Spleen (tissue), 11 donors: ENCODE results near the gene PBXIP1. TPM values are rescaled to one million over a fixed set of nuclear protein-coding genes. Genes with fewer than 3 reads are reported as not detected.

Experiments
- DNase-seq: peaks from one replicate; pipeline ENCODE4 v3.0.0-alpha.2; 2020
- H3K27ac ChIP-seq, 8 donors: fragments of 200-600 bp; sonication (generic) in 7 of 8; 1 replicate in 4 of 8; 2 replicates in 4 of 8; pipeline versions ENCODE4 v1.5.0 to v1.8.0; 2016 to 2021; ENCODE audit warnings: inconsistent platforms in 4 of 8, mild to moderate bottlenecking in 4 of 8, moderate library complexity in 1 of 8
- H3K27me3 ChIP-seq, 7 donors: fragments of 200-600 bp; sonication (generic) in 6 of 7; replicated peaks in 1 of 7; 1 replicate in 4 of 7; 2 replicates in 3 of 7; pipeline versions ENCODE4 v1.5.0 to v1.8.0; 2016 to 2021; ENCODE audit warnings: inconsistent platforms in 3 of 7, mild to moderate bottlenecking in 1 of 7
- H3K36me3 ChIP-seq, 6 donors: fragments of 200-600 bp; sonication (generic) in 5 of 6; 1 replicate in 4 of 6; 2 replicates in 2 of 6; pipeline versions ENCODE4 v1.5.0 to v1.8.0; 2016 to 2021; ENCODE audit warnings: inconsistent platforms in 2 of 6
- H3K4me1 ChIP-seq, 6 donors: fragments of 200-600 bp; sonication (generic) in 5 of 6; 1 replicate in 3 of 6; 2 replicates in 3 of 6; pipeline versions ENCODE4 v1.5.0 to v1.8.0; 2016 to 2021; ENCODE audit warnings: inconsistent platforms in 3 of 6
- H3K4me3 ChIP-seq, 8 donors: fragments of 200-600 bp; sonication (generic) in 7 of 8; 1 replicate in 4 of 8; 2 replicates in 4 of 8; pipeline versions ENCODE4 v1.5.0 to v1.8.0; 2016 to 2021; ENCODE audit warnings: inconsistent platforms in 4 of 8, mild to moderate bottlenecking in 4 of 8, moderate library complexity in 2 of 8
- H3K9me3 ChIP-seq, 8 donors: fragments of 200-600 bp; sonication (generic) in 7 of 8; 1 replicate in 4 of 8; 2 replicates in 4 of 8; pipeline versions ENCODE4 v1.5.0 to v1.8.0; 2016 to 2021; ENCODE audit warnings: inconsistent platforms in 4 of 8
- POLR2A ChIP-seq, 3 donors: fragments of 450-650 bp; IDR thresholded peaks; one replicate each; pipeline ENCODE4 v1.5.1; 2017; ENCODE audit warnings: antibody characterized with exemption in 3 of 3, mild to moderate bottlenecking in 1 of 3
- POLR2AphosphoS5 ChIP-seq, 3 donors: sonication (generic); formaldehyde crosslinking; IDR thresholded peaks; one replicate each; pipeline ENCODE4 v1.5.1; 2017; ENCODE audit warnings: antibody characterized with exemption in 3 of 3
- WGBS, 5 donors: extraction: QIAGEN DNeasy Blood & Tissue Kit in 3 of 5; methylation state at CpG; one replicate each; pipeline versions ENCODE4 v1.1.5 to v1.1.7; 2013 to 2018; 5-methylcytosine and 5-hydroxymethylcytosine counted together
- intact Hi-C: fragments of 100-400 bp; cut with DNase I; formaldehyde crosslinking; loops from one replicate; pipeline ENCODE4 v1.15.0; 2023; ENCODE audit warnings: low total_unique reads
- microRNA-seq, 3 donors: library from miRNA; unstranded; fragments of <30 nt; microRNA quantifications; one replicate each; pipeline versions ENCODE4 to v1.1.0, GENCODE V29; 2019 to 2020
- polyA plus RNA-seq, 3 donors: library from polyadenylated mRNA; stranded (reverse); fragments of 200-250 nt; gene quantifications; one replicate each; pipeline ENCODE4 v1.2.1, GENCODE V29; 2013
- small RNA-seq, 4 donors: library from RNA; depleted of rRNA; stranded (forward); fragments of <200 nt; gene quantifications; one replicate each; pipeline ENCODE3, GENCODE V24; 2016
- total RNA-seq, 7 donors: library from RNA; depleted of rRNA in 3 of 7; stranded (reverse); fragments of >200 nt in 3 of 7; fragmentation: NEBNext Ultra II Directional in 4 of 7; extraction: Animal tissue kit (Norgen Biotek cat#: 25700) in 4 of 7; gene quantifications; one replicate each; pipeline versions ENCODE4 v1.1.0 to v1.2.1, GENCODE V29; 2016 to 2021
- TF ChIP-seq, protein P1 (sequence below), 11 experiments: fragments of 200-600 bp in 7 of 11; fragments of 450-650 bp in 4 of 11; sonication (generic) in 4 of 11; IDR thresholded peaks in 8 of 11; conservative IDR thresholded peaks in 3 of 11; 1 replicate in 7 of 11; 2 replicates in 4 of 11; pipeline versions ENCODE4 v1.4.0 to v1.8.0; 2016 to 2021; ENCODE audit warnings: antibody characterized with exemption in 11 of 11, inconsistent platforms in 4 of 11, mild to moderate bottlenecking in 1 of 11
- donor health status: healthy with polysubstance abuse.
- donor health status: DM: no; HTN: no; CAD: no; lungs with moderate emphysema.
- donor health status: DM: no; HTN: no; CAD: no.
- donor health status: Bipolar disorder and iron deficiency.
- donor health status: healthy.
- donor health status: DM: no; HTN: no; CAD: no.
- donor health status: DM: yes; HTN: yes; CAD: no.

PBXIP1 gene
- total and polyA plus RNA-seq, 10 donors = 55.5 to 125 (median 89.5) TPM

DNA sequence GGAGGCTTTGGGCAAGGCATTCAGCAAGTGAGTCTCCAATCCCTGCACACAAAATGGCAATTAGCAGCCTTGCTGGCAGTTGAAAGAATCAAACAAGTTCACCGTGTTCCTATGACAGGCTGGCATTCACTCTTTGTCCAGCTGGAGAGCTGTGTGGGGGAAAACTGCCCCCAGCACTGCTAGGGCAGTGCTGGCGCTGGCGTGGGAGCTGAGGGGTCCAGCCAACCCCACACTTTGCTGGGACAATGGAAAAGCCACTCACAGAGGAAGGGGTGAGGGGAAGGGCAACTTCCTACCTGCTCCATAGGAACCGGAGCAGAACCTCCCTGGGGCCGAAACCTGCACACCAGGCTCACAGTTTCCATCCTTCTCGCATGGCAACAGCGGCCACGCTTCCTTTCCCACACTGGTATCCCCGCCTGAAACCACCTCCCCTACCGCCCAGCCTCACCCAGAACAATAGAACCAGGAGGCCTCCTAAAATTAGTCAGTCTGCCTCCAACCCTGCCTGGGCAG is 59.1 kb downstream of the PBXIP1 start:
- no peaks in the 10 kb centered on the region for H3K9me3 ChIP-seq
- intact Hi-C loops = no loop called here
- 80 to 89% (median 82%) methylated on average over 10 of the region's 10 CpGs for WGBS, 5 donors
- no peak overlapping the region for H3K4me3 ChIP-seq
- TF ChIP-seq POLR2A (IDR thresholded peaks at IDR 0.05) (no peak), POLR2AphosphoS5 (IDR thresholded peaks at IDR 0.05) (no peak)
- TF ChIP-seq, protein P1, sequence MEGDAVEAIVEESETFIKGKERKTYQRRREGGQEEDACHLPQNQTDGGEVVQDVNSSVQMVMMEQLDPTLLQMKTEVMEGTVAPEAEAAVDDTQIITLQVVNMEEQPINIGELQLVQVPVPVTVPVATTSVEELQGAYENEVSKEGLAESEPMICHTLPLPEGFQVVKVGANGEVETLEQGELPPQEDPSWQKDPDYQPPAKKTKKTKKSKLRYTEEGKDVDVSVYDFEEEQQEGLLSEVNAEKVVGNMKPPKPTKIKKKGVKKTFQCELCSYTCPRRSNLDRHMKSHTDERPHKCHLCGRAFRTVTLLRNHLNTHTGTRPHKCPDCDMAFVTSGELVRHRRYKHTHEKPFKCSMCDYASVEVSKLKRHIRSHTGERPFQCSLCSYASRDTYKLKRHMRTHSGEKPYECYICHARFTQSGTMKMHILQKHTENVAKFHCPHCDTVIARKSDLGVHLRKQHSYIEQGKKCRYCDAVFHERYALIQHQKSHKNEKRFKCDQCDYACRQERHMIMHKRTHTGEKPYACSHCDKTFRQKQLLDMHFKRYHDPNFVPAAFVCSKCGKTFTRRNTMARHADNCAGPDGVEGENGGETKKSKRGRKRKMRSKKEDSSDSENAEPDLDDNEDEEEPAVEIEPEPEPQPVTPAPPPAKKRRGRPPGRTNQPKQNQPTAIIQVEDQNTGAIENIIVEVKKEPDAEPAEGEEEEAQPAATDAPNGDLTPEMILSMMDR (IDR thresholded peaks at IDR 0.05 in 8 of 11, conservative IDR thresholded peaks at IDR 0.05 in 3 of 11) = no peak
- H3K27me3 ChIP-seq = no peaks in the 10 kb centered on the region
- DNase-seq = no peak
- no peak overlapping the region for H3K27ac ChIP-seq
- peaks cover 0 to 2% (median 0%) of the 10 kb centered on the region in 6 donors for H3K4me1 ChIP-seq
- no peaks in the 10 kb centered on the region for H3K36me3 ChIP-seq

DNA sequence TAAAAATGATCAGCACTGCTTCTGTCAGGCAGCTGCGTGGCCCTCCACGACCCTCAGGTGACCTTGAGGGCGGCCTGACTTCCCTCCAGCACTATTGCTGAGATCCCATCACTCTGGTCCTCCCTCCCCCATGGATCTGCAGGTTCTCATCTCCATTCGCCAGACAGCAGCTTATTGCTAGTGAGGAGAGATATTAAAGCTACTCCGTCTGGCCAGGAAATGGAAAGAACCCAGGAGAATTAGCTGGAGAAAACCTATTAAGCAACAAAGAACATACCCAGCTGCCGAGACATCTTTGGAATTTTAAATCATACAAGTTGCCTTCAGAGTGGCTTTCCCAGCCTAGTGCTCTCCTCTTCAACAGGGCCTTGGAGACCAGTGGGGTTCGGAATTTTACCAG is 60.1 kb downstream of the PBXIP1 start:
- Histone ChIP-seq H3K27me3 (no peaks in the 10 kb centered on the region), H3K27ac (no peak overlapping the region), H3K4me3 (no peak overlapping the region), H3K4me1 (peaks cover 0 to 5% (median 0%) of the 10 kb centered on the region in 6 donors), H3K36me3 (no peaks in the 10 kb centered on the region), H3K9me3 (no peaks in the 10 kb centered on the region)
- DNase-seq = no peak
- WGBS, 5 donors = 66 to 72% (median 71%) methylated on average over 7 of the region's 7 CpGs
- TF ChIP-seq POLR2A (IDR thresholded peaks at IDR 0.05) (no peak), POLR2AphosphoS5 (IDR thresholded peaks at IDR 0.05) (no peak)
- TF ChIP-seq, protein P1 (IDR thresholded peaks at IDR 0.05 in 8 of 11, conservative IDR thresholded peaks at IDR 0.05 in 3 of 11) = no peak
- intact Hi-C loops = no loop called here

Small RNAs within 50 kb of the gene (microRNA-seq; reads per million reads assigned to microRNA genes)
- 0.57 to 1.1 (median 1.1) reads per million in 3 donors for gene MIR4258

Small RNAs within 50 kb of the gene (small RNA-seq; reads per million reads assigned to genes)
- 0 reads per million in 4 donors for gene MIR4258
- 0 reads per million in 4 donors for gene RF00017

Other genes starting within 250 kb of the PBXIP1 start
- 10 to 100 TPM in 3 of 7 donors, 1 to 10 TPM in 4; 3.8 to 15.1 (median 10.0) TPM for gene KCNN3, start 85.8 kb downstream of the PBXIP1 start, total RNA-seq
- under 1 TPM; 0.13 to 0.54 (median 0.53) TPM for gene KCNN3, start 85.8 kb downstream of the PBXIP1 start, polyA plus RNA-seq
- 10 to 100 TPM; 12.4 to 50.6 (median 33.8) TPM for gene PMVK, start 19.4 kb downstream of the PBXIP1 start, total RNA-seq
- 10 to 100 TPM; 30.3 to 68.8 (median 42.2) TPM for gene PMVK, start 19.4 kb downstream of the PBXIP1 start, polyA plus RNA-seq
- gene PYGO2, start 5.7 kb upstream of the PBXIP1 start, total RNA-seq = 10 to 100 TPM; 28.4 to 36.6 (median 35.5) TPM
- 10 to 100 TPM; 19.8 to 35.7 (median 19.9) TPM for gene PYGO2, start 5.7 kb upstream of the PBXIP1 start, polyA plus RNA-seq
- gene SHC1, start 14.6 kb upstream of the PBXIP1 start, total RNA-seq = 100 to 1,000 TPM in 4 of 7 donors, 10 to 100 TPM in 3; 63.4 to 133 (median 108) TPM
- gene SHC1, start 14.6 kb upstream of the PBXIP1 start, polyA plus RNA-seq = 10 to 100 TPM; 36.8 to 49.8 (median 48.6) TPM
- gene CKS1B, start 18.6 kb upstream of the PBXIP1 start, total RNA-seq = 10 to 100 TPM; 15.7 to 42.5 (median 27.2) TPM
- gene CKS1B, start 18.6 kb upstream of the PBXIP1 start, polyA plus RNA-seq = 10 to 100 TPM; 17.0 to 51.5 (median 43.2) TPM
- 10 to 100 TPM; 27.1 to 35.8 (median 30.3) TPM for gene FLAD1, start 27.2 kb upstream of the PBXIP1 start, total RNA-seq
- 10 to 100 TPM; 31.9 to 43.4 (median 40.1) TPM for gene FLAD1, start 27.2 kb upstream of the PBXIP1 start, polyA plus RNA-seq
- under 1 TPM in 1 of 7 donors, not detected in 6; 0.60 TPM for gene LENEP, start 37.5 kb upstream of the PBXIP1 start, total RNA-seq
- not detected for gene LENEP, start 37.5 kb upstream of the PBXIP1 start, polyA plus RNA-seq
- 10 to 100 TPM; 44.0 to 88.9 (median 68.8) TPM for gene ZBTB7B, start 46.7 kb upstream of the PBXIP1 start, total RNA-seq
- gene ZBTB7B, start 46.7 kb upstream of the PBXIP1 start, polyA plus RNA-seq = 10 to 100 TPM; 11.1 to 38.6 (median 13.4) TPM
- 1 to 10 TPM in 2 of 7 donors, under 1 TPM in 4, not detected in 1; 0.54 to 4.1 (median 0.71) TPM for gene DCST2, start 77.7 kb upstream of the PBXIP1 start, total RNA-seq
- 1 to 10 TPM; 1.0 to 2.1 (median 1.7) TPM for gene DCST2, start 77.7 kb upstream of the PBXIP1 start, polyA plus RNA-seq
- not detected for gene DCST1, start 77.7 kb upstream of the PBXIP1 start, total RNA-seq
- gene DCST1, start 77.7 kb upstream of the PBXIP1 start, polyA plus RNA-seq = not detected
- 100 to 1,000 TPM in 2 of 7 donors, 10 to 100 TPM in 5; 70.8 to 205 (median 84.6) TPM for gene ADAM15, start 95.2 kb upstream of the PBXIP1 start, total RNA-seq
- gene ADAM15, start 95.2 kb upstream of the PBXIP1 start, polyA plus RNA-seq = 100 to 1,000 TPM in 2 of 3 donors, 10 to 100 TPM in 1; 76.4 to 313 (median 286) TPM
- gene EFNA4, start 107.6 kb upstream of the PBXIP1 start, total RNA-seq = 1 to 10 TPM; 4.6 to 7.7 (median 6.0) TPM
- gene EFNA4, start 107.6 kb upstream of the PBXIP1 start, polyA plus RNA-seq = 1 to 10 TPM; 7.3 to 9.5 (median 8.7) TPM
- gene EFNA3, start 122.7 kb upstream of the PBXIP1 start, total RNA-seq = 1 to 10 TPM in 6 of 7 donors, not detected in 1; 1.6 to 4.3 (median 2.4) TPM
- gene EFNA3, start 122.7 kb upstream of the PBXIP1 start, polyA plus RNA-seq = 1 to 10 TPM; 1.4 to 2.0 (median 1.7) TPM
- 10 to 100 TPM in 5 of 7 donors, 1 to 10 TPM in 2; 8.0 to 19.4 (median 10.3) TPM for gene EFNA1, start 171.8 kb upstream of the PBXIP1 start, total RNA-seq
- gene EFNA1, start 171.8 kb upstream of the PBXIP1 start, polyA plus RNA-seq = 1 to 10 TPM; 3.7 to 8.0 (median 7.8) TPM
- gene SLC50A1, start 179.8 kb upstream of the PBXIP1 start, total RNA-seq = 10 to 100 TPM; 28.4 to 41.4 (median 38.2) TPM
- gene SLC50A1, start 179.8 kb upstream of the PBXIP1 start, polyA plus RNA-seq = 10 to 100 TPM; 60.1 to 73.8 (median 72.5) TPM
- gene DPM3, start 184.4 kb upstream of the PBXIP1 start, total RNA-seq = 10 to 100 TPM; 25.0 to 62.4 (median 49.9) TPM
- gene DPM3, start 184.4 kb upstream of the PBXIP1 start, polyA plus RNA-seq = 100 to 1,000 TPM; 205 to 262 (median 229) TPM
- 100 to 1,000 TPM; 113 to 154 (median 136) TPM for gene KRTCAP2, start 217.2 kb upstream of the PBXIP1 start, total RNA-seq
- 100 to 1,000 TPM; 193 to 203 (median 200) TPM for gene KRTCAP2, start 217.2 kb upstream of the PBXIP1 start, polyA plus RNA-seq
- 1 to 10 TPM in 6 of 7 donors, under 1 TPM in 1; 0.83 to 3.6 (median 1.6) TPM for gene TRIM46, start 217.8 kb upstream of the PBXIP1 start, total RNA-seq
- under 1 TPM; 0.35 to 0.77 (median 0.46) TPM for gene TRIM46, start 217.8 kb upstream of the PBXIP1 start, polyA plus RNA-seq